H1 (cell line): ENCODE results near the gene RXRA. TPM values are rescaled to one million over a fixed set of nuclear protein-coding genes. Genes with fewer than 3 reads are reported as not detected.

Experiments
- CTCF ChIA-PET: fragments of 300-600 bp; sonication (Branson Sonifier 250); formaldehyde crosslinking; loops from one replicate; lab custom pipeline; 2021; ENCODE audit not compliant: partially characterized antibody; lab: Charles Lee
- POLR2A ChIA-PET: fragments of 300-600 bp; sonication (Branson Sonifier 250); formaldehyde crosslinking; loops from one replicate; lab custom pipeline; 2021; ENCODE audit warnings: inconsistent platforms; ENCODE audit not compliant: partially characterized antibody; lab: Charles Lee
- DNase-seq, 2 experiments: peaks; one replicate each; pipeline versions ENCODE4 v3.0.0 to v3.0.0-alpha.2; 2010 to 2022; ENCODE audit warnings: low spot score in 2 of 2, low read depth in 1 of 2, mixed read lengths in 1 of 2
- FAIRE-seq: peaks from 2 replicates; lab custom pipeline; 2011; peaks lifted over from hg19 to GRCh38; lab: Jason Lieb, UNC
- H2AFZ ChIP-seq: 2 replicates; pipeline ENCODE4 v1.8.1; 2012; ENCODE audit warnings: low read length, inconsistent platforms
- H2AK5ac ChIP-seq: 2 replicates; pipeline ENCODE4 v1.6.1; 2013; ENCODE audit warnings: low read depth, low read length
- H2BK120ac ChIP-seq: replicated peaks from 2 replicates; pipeline ENCODE3; 2013; ENCODE audit warnings: low read depth, low read length, inconsistent platforms
- H2BK12ac ChIP-seq: 2 replicates; pipeline ENCODE4 v1.6.1; 2013; ENCODE audit warnings: low read depth, low read length
- H2BK15ac ChIP-seq: 2 replicates; pipeline ENCODE4 v1.6.1; 2013; ENCODE audit warnings: low read length
- H2BK20ac ChIP-seq: 2 replicates; pipeline ENCODE4 v1.6.1; 2013; ENCODE audit warnings: low read length
- H2BK5ac ChIP-seq: 2 replicates; pipeline ENCODE4 v1.6.1; 2013; ENCODE audit warnings: low read depth, low read length
- H3K14ac ChIP-seq: 2 replicates; pipeline ENCODE4 v1.6.1; 2013; ENCODE audit warnings: inconsistent platforms; ENCODE audit not compliant: insufficient read length
- H3K18ac ChIP-seq: 2 replicates; pipeline ENCODE4 v1.6.1; 2013; ENCODE audit warnings: low read length; ENCODE audit errors: extremely low read depth
- H3K23ac ChIP-seq: 2 replicates; pipeline ENCODE4 v1.6.1; 2013; ENCODE audit warnings: inconsistent platforms; ENCODE audit not compliant: insufficient read length
- H3K23me2 ChIP-seq: 2 replicates; pipeline ENCODE4 v1.6.1; 2013; ENCODE audit warnings: low read depth, low read length
- H3K27ac ChIP-seq: 2 replicates; pipeline ENCODE4 v1.6.1; 2011; ENCODE audit warnings: low read depth, low read length, inconsistent platforms
- H3K27me3 ChIP-seq, 4 experiments: replicated peaks in 1 of 4; 1 replicate in 1 of 4; 2 replicates in 3 of 4; pipeline versions ENCODE4 v1.6.1 to v1.8.1; 2011 to 2013; ENCODE audit warnings: low read length in 3 of 4, mild to moderate bottlenecking in 3 of 4, inconsistent platforms in 2 of 4, mixed read lengths in 2 of 4, moderate library complexity in 1 of 4; ENCODE audit not compliant: control insufficient read depth in 3 of 4, insufficient read depth in 3 of 4; ENCODE audit errors: extremely low read depth in 1 of 4
- H3K36me3 ChIP-seq, 4 experiments: 2 replicates each; pipeline versions ENCODE4 v1.6.1 to v1.8.1; 2011 to 2013; ENCODE audit warnings: mild to moderate bottlenecking in 4 of 4, low read length in 3 of 4, moderate library complexity in 2 of 4, control low read depth in 1 of 4, inconsistent platforms in 1 of 4; ENCODE audit not compliant: insufficient read depth in 4 of 4, control insufficient read depth in 2 of 4
- H3K4ac ChIP-seq: replicated peaks from 2 replicates; pipeline ENCODE3; 2013; ENCODE audit warnings: low read length, low read depth, mixed read lengths, inconsistent platforms; ENCODE audit not compliant: insufficient read length
- H3K4me1 ChIP-seq, 4 experiments: replicated peaks in 1 of 4; 1 replicate in 1 of 4; 2 replicates in 3 of 4; pipeline versions ENCODE4 v1.6.1 to v1.8.1; 2011 to 2013; ENCODE audit warnings: low read length in 3 of 4, inconsistent platforms in 2 of 4, mixed read lengths in 1 of 4; ENCODE audit not compliant: insufficient read depth in 4 of 4, control insufficient read depth in 3 of 4
- H3K4me2 ChIP-seq, 2 experiments: 2 replicates each; pipeline versions ENCODE4 v1.6.1 to v1.8.1; 2011 to 2013; ENCODE audit warnings: low read depth in 2 of 2, low read length in 2 of 2, control low read depth in 1 of 2, inconsistent platforms in 1 of 2, mild to moderate bottlenecking in 1 of 2; ENCODE audit not compliant: insufficient read depth in 1 of 2
- H3K4me3 ChIP-seq, 4 experiments: fragments of 200-600, 300-600 bp in 1 of 4; sonication (generic), shearing (Covaris generic), sonication (Bioruptor Twin) in 1 of 4; 2 replicates each; pipeline versions ENCODE4 v1.5.1 to v1.8.1; 2011 to 2016; ENCODE audit warnings: low read length in 4 of 4, low read depth in 3 of 4, control low read depth in 2 of 4, inconsistent platforms in 2 of 4, mild to moderate bottlenecking in 2 of 4, mixed read lengths in 1 of 4, moderate library complexity in 1 of 4; ENCODE audit not compliant: insufficient read depth in 2 of 4; ENCODE audit errors: extremely low read depth in 1 of 4
- H3K56ac ChIP-seq: replicated peaks from 2 replicates; pipeline ENCODE3; 2013; ENCODE audit warnings: low read depth, mild to moderate bottlenecking, mixed read lengths, low read length, inconsistent platforms; ENCODE audit not compliant: insufficient read length
- H3K79me1 ChIP-seq: 2 replicates; pipeline ENCODE4 v1.6.1; 2013; ENCODE audit warnings: low read depth, low read length, control low read depth
- H3K79me2 ChIP-seq, 2 experiments: 2 replicates each; pipeline versions ENCODE4 v1.6.1 to v1.8.1; 2012 to 2013; ENCODE audit warnings: low read length in 2 of 2, mild to moderate bottlenecking in 2 of 2, inconsistent platforms in 1 of 2; ENCODE audit not compliant: insufficient read depth in 2 of 2, control insufficient read depth in 1 of 2
- H3K9ac ChIP-seq, 4 experiments: replicated peaks in 1 of 4; 1 replicate in 1 of 4; 2 replicates in 3 of 4; pipeline versions ENCODE4 v1.6.1 to v1.8.1; 2011 to 2013; ENCODE audit warnings: low read depth in 3 of 4, low read length in 3 of 4, control low read depth in 2 of 4, mild to moderate bottlenecking in 2 of 4, moderate library complexity in 2 of 4, inconsistent platforms in 1 of 4; ENCODE audit errors: extremely low read depth in 1 of 4
- H3K9me3 ChIP-seq, 2 experiments: 2 replicates each; pipeline versions ENCODE4 v1.6.1 to v1.8.1; 2012 to 2013; ENCODE audit warnings: mild to moderate bottlenecking in 2 of 2, moderate library complexity in 2 of 2, control low read depth in 1 of 2, inconsistent platforms in 1 of 2, low read depth in 1 of 2, low read length in 1 of 2, mixed read lengths in 1 of 2; ENCODE audit not compliant: insufficient read depth in 2 of 2
- H4K20me1 ChIP-seq, 2 experiments: replicated peaks in 1 of 2; 2 replicates each; pipeline versions ENCODE3 to v1.8.1; 2011 to 2013; ENCODE audit warnings: inconsistent platforms in 2 of 2, low read length in 2 of 2, mild to moderate bottlenecking in 1 of 2; ENCODE audit not compliant: insufficient read depth in 2 of 2, control insufficient read depth in 1 of 2
- H4K5ac ChIP-seq: 2 replicates; pipeline ENCODE4 v1.6.1; 2013; ENCODE audit warnings: low read length, low read depth, mixed read lengths, inconsistent platforms; ENCODE audit not compliant: insufficient read length
- H4K8ac ChIP-seq: 2 replicates; pipeline ENCODE4 v1.8.0; 2013; ENCODE audit warnings: mild to moderate bottlenecking, moderate library complexity, low read length, inconsistent platforms; ENCODE audit not compliant: insufficient read depth; ENCODE audit errors: extremely low read depth
- H4K91ac ChIP-seq: replicated peaks from 2 replicates; pipeline ENCODE3; 2013; ENCODE audit warnings: low read length, mixed read lengths, inconsistent platforms; ENCODE audit not compliant: insufficient read length
- BCL11A ChIP-seq, 2 experiments: IDR thresholded peaks; one replicate each; pipeline ENCODE4 v1.6.1; 2011; ENCODE audit warnings: low read depth in 2 of 2, low read length in 2 of 2, mild to moderate bottlenecking in 2 of 2
- RXRA ChIP-seq: IDR thresholded peaks from 2 replicates; pipeline ENCODE4 v1.6.1; 2011; ENCODE audit warnings: low read depth, mild to moderate bottlenecking, low read length, moderate library complexity; ENCODE audit not compliant: insufficient read depth
- WGBS, 2 experiments: shearing (Covaris generic) in 1 of 2; methylation state at CpG; one replicate each; pipeline versions ENCODE4 v1.1.6 to v1.1.7; 2013 to 2015; ENCODE audit warnings: low lambda C conversion rate in 2 of 2, mixed read lengths in 2 of 2, inconsistent platforms in 1 of 2, low coverage in 1 of 2, missing lambda C conversion rate in 1 of 2; ENCODE audit not compliant: insufficient replicate concordance in 2 of 2, insufficient coverage in 1 of 2, insufficient read length in 1 of 2; ENCODE audit errors: extremely low coverage in 1 of 2, missing lambda C conversion rate in 1 of 2; 5-methylcytosine and 5-hydroxymethylcytosine counted together
- polyA plus RNA-seq, 7 experiments: library from polyadenylated mRNA; depleted of rRNA in 3 of 7; stranded (reverse) in 5 of 7; unstranded in 2 of 7; fragments of >200 nt in 5 of 7; fragments of 200-250 nt in 2 of 7; gene quantifications; 1 replicate in 5 of 7; 2 replicates in 1 of 7; 4 replicates in 1 of 7; pipeline versions ENCODE4 v1.2.1 to v1.2.3, GENCODE V29; 2011 to 2013; ENCODE audit warnings: missing spikeins in 2 of 7, mixed read lengths in 2 of 7
- total RNA-seq: library from RNA; stranded (reverse); fragmentation: NEBNext Ultra II Directional; extraction: Animal tissue kit (Norgen Biotek cat#: 25700); gene quantifications from 2 replicates; pipeline ENCODE4 v1.2.1, GENCODE V29; 2021

The RXRA gene
- total and polyA plus RNA-seq, 2 of the 8 experiments (the other 6 are each of a cell fraction or from before 2014, with no cell fraction given) = 9.8 to 29.4 TPM

DNA sequence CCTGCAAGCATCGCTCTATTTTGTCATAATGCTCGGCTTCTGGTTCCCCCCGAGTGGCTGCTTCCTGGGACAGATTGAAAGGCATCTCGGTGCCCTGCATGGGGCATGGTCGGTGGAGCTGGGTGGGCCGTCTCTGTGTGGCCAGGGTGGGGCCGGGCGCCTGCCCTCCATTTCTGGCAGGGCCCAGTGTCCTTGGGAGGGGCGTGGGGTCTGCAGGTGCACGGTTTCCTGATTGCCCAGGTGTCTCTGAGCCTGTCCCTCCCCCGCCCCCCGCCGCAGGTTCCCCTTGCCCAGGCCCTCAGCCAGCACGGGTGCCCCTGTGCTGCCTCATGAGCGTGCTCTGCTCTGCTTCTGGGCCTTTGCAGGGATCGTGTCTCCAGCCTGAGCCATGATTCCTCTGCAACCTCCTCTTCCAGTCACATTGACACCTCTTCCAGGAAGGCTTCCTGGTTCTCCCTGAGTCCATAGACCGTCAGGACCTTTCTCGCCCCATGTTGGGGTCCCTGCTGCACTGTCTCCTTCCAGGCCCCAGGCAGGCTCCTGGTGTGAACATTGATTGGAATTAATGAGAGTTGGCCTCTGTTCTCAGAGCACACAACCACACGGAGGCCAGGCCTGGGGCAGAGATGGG, 90.2 kb downstream of the RXRA start:
- Histone ChIP-seq H3K36me3 (peaks cover 0 to 6% (median 0%) of the 10 kb centered on the region in 4 experiments; a peak in 1 of 8 replicates), H3K4me1 (peaks cover 0 to 10% (median 2%) of the 10 kb centered on the region in 4 experiments; a peak in 4 of 7 replicates), H4K8ac (no peak overlapping the region), H4K20me1 (peaks cover 6 to 7% of the 10 kb centered on the region in 2 experiments), H2BK20ac (no peak overlapping the region), H3K79me2 (no peaks in the 10 kb centered on the region), H3K23ac (no peak overlapping the region), H2BK120ac (no peak overlapping the region), H2AK5ac (no peak overlapping the region), H2BK12ac (no peak overlapping the region), H3K23me2 (no peaks in the 10 kb centered on the region; the same call in 1 of the 2 replicates), H3K79me1 (peaks cover 7% of the 10 kb centered on the region), H2AFZ (no peak overlapping the region), H3K14ac (no peak overlapping the region), H3K56ac (no peak overlapping the region), H2BK15ac (no peak overlapping the region), H4K91ac (no peak overlapping the region), H3K4me3 (no peak overlapping the region), H3K27ac (no peak overlapping the region; the same call in 1 of the 2 replicates), H3K27me3 (no peaks in the 10 kb centered on the region), H3K4me2 (no peak overlapping the region), H4K5ac (no peak overlapping the region), H3K18ac (no peak overlapping the region), H2BK5ac (no peak overlapping the region), H3K9me3 (no peaks in the 10 kb centered on the region), H3K4ac (no peak overlapping the region), H3K9ac (no peak overlapping the region)
- 83% methylated on average over 17 of the region's 19 CpGs; no CpG with 5 or more reads in 1 of the 2 experiments for WGBS, 2 experiments
- CTCF ChIA-PET = interaction anchor here (1.1 to 1.7 kb wide), 3 partner anchors 26 to 245 kb away, joined by 3 to 4 read pairs (median 3); no protein-coding TSS in a partner anchor
- FAIRE-seq (no peak), DNase-seq (no peak)
- POLR2A ChIA-PET = no interaction called here
- TF ChIP-seq BCL11A (IDR thresholded peaks at IDR 0.05; ENCODE audit: low read depth in 2 of 2, low read length in 2 of 2) (no peak), RXRA (no peak)
